DMS 273 (cell line): ENCODE measurements around the gene LILRA2.
"Not testable (repeated sequence)": the region's sequence is repeated elsewhere in the genome, so short reads cannot be mapped to it uniquely, and the experiment has no call there.

Experiments
- DNase-seq: peaks from one replicate; lab custom pipeline; 2025; ENCODE audit not compliant: unreplicated experiment; lab: John Stamatoyannopoulos, UW

Gene LILRA2

DNA sequence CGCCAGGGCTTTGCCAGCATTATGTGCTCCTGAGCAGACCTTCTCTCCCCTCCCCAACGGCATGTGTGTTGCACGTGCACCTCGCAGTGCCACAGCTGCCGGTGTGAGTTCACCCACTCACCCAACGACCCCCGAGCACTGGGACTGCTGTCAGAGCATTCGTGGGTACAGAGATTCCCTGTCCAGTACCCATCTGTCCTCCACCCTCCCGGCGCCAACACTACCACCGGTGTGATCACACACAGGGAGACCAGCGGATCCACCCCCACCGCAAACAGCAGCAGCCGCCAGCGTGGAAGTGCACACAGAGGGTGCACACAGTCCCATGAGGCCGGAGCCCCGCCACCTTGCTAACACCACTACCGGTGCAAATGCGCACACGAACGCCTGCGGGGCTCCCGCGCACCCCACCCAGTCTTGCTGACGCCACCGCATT lies 35.8 kb downstream of the LILRA2 start:
- DNase-seq: no peak

DNA sequence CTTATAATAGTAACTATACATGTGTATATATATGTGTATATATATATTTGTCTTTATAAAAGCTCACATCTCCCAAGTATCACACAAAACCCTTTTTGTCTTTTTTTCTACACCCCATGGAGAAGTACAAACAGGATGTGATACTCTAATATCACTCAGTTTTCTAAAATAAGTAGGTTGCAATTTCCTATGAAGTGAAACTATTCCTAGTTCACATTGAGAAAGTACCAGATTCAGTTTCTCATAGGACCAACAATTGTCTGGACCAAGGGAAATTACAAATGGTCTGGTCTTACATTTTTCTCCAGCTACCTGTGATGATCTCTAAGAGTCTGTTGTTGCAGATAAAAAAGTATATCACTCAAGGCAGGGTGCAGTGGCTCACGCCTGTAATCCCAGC lies 38.8 kb downstream of the LILRA2 start:
- no peak for DNase-seq

GRCh38 chr19:54614726-54615125 lies 41.1 kb downstream of the LILRA2 start:
- DNase-seq: no peak

DNA sequence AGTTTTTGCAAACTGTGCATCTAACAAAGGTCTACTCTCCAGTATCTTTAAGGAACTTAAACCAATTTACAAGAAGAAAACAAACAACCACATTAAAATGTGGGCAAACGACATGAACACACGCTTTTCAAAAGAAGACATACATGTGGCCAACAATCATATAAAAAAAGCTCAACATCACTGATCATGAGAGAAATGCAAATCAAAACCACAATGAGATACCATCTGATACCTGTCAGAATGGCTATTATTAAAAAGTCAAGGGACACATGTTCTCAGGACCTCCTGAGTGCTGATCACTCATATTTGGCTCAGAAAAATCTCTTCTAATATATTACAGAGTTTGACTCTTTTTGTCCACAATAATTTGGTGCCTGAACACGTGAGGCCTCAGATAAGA lies 42.5 kb downstream of the LILRA2 start:
- no peak for DNase-seq

- no peak for DNase-seq
These were observed 43.4 kb downstream of the LILRA2 start for GRCh38 chr19:54616821-54617560.

DNA sequence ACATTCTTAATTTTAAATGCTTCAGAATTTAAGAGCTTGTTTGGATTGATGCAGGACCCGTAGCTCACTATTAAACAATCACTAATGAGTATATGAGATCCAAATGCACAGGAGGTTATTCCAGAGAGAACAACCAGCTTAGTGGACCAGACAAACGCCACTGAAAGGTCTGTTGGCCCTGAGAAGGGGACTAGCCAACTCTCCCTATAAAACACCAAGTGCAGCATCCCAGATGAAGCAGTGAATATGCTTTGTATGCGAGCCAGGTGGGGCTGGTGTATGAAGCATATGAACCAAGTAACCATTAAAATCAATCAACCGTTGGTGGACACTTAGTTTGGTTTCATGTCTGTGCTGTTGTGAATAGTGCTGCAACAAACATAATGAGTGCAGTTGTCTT lies 46.9 kb downstream of the LILRA2 start:
- no peak for DNase-seq

DNA sequence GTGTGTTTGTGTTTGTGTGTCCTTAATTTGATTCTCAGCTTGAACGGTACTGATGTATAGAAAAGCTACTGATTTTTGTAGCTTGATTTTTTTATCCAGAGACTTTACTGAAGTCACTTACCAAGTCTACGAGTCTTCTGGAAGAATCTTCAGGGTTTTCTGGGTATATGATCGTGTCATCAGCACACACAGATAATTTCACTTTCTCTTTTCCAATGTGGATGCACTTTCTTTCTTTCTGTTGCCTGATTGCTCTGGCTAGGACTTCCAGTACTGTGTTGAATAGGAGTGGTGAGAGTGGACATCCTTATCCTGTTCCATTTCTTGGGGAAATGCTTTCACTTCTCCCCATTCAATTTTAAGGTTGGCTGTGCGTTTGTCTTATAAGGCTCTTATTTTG lies 48.8 kb downstream of the LILRA2 start:
- no peak for DNase-seq

DNA sequence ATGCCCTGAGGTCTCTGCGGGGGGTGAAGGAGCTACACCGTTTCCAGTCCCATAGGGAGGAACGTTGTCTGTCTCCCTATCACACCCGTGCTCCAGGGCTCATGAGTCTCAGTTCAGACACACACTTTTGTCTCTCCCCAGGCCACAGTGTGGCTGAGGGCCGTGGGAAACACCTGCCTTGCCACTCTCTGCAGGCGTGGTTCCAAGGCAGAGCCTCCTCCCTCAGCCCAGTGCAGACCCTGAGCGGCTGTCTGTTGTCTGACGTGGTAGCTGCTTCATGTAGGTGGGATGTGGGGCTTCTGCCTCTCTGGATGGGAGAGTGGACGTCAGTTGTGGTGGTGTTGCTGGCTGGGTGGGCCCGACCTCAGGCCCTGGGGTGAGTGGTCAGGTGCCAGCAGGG lies 50.6 kb downstream of the LILRA2 start:
- DNase-seq: not testable (repeated sequence)

GRCh38 chr19:54624934-54625730 lies 51.5 kb downstream of the LILRA2 start:
- DNase-seq: not testable (repeated sequence)

DNA sequence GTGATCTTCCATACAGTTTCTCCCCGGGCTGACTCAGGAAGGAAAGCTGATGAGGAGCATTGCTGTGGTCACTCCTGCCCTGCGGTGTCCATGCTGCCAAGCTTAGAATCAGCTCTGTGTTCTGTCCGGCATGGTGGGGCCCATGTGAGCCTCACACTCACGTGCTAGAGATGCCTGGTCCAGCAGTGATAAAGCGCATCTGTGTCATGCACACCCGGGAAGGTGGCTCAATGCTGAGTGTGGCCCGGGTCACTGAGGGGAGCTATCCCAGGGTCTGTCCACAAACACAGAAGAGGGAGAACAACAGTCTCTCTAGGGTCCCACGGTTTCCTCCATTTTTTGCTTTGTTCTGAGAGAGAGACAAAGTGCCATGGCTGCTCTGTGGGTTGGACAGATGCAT lies 53.2 kb downstream of the LILRA2 start:
- DNase-seq: no peak

DNA sequence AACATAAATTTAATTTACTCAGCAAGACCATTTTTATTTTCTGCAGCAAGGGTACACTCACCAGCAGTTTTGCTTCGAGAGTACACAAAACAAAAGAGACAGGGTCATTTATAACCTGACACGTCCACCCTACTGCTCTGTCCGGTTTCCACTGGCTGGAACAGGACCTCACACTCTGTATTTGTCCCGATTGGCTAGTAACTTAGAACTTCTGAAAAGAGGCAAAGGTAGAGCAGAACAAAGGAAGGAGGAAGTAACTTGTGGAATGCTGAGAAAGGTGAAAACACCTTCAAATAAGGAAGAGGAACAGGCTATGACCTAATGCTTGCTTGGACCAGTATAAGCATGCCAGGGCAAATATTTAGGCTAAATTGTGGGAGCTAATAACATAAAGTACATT lies 54.3 kb downstream of the LILRA2 start:
- not testable (repeated sequence) for DNase-seq

- not testable (repeated sequence) for DNase-seq
These were observed 56.7 kb downstream of the LILRA2 start, which contains the start of gene LILRB1 for GRCh38 chr19:54630262-54630661. TSS of gene LILRB1 (plus strand) at chr19:54630484. CDS start at chr19:54631074, 590 bp downstream.

DNA sequence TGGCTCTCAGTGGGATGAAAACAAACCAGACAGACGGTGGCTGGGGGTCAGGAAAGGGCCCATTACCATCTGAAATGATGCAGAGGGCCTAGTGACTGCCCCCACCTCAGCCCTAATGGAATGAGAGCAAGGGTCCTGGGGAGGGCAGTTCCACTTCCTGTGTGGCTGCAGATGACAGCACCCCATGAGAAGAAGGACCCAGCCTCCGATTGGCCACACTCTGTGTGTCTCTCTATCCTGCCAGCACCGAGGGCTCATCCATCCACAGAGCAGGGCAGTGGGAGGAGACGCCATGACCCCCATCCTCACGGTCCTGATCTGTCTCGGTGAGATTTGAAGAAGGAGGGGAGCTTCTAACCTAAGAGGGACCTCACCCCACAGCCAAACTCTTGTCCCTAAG lies 57.2 kb downstream of the LILRA2 start:
- no peak for DNase-seq

- not testable (repeated sequence) for DNase-seq
These were observed 58.1 kb downstream of the LILRA2 start for GRCh38 chr19:54631489-54632337.

DNA sequence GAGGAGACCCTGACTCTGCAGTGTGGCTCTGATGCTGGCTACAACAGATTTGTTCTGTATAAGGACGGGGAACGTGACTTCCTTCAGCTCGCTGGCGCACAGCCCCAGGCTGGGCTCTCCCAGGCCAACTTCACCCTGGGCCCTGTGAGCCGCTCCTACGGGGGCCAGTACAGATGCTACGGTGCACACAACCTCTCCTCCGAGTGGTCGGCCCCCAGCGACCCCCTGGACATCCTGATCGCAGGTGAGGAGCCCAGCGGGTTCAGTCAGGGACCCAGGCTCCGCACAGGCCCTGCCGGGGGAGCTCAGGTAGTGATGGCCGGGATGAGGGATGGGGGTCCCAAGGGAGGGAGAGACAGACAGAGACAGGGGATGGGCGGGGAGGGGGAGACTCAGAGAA lies 58.9 kb downstream of the LILRA2 start:
- DNase-seq: not testable (repeated sequence)

- DNase-seq: no peak
These were observed 59.8 kb downstream of the LILRA2 start for GRCh38 chr19:54633401-54633800.

DNA sequence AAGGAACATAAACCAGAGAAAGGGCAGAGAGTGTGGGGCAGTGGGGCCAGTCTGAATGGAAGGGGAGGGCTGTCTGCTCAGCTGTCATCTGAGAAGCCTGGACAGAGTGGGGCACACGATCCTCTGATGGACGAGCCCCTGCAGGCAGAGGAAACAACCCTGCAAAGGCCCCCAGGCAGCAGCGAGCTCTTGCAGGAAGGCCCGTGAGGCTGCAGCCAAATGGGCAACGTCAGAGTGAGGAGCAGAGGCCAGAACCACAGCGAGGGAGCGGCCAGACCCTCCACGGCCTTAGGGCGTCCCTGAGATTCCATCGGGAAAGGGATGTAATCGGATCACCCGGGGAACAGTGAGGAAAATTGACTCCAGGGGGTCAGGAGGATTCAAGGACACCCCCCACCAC lies 62.5 kb downstream of the LILRA2 start:
- not testable (repeated sequence) for DNase-seq

DNA sequence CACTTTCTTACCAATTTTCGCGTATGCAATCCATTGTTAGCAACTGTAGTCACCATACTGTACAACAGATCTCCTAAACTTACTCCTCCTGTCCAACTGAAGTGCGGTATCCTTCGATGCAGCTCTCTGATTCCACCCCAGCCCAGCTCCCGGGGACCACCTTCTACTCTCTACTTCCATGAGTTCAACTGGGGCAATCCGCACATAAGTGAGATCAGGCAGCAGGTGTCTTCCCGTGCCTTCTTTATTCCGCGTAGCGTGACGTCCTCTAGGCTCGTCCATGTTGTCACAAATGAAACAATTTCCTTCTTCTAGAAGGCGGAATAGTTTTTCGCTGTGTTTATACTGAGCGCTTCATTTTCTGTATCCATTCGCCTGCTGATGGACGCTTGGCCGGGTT lies 65.1 kb downstream of the LILRA2 start:
- DNase-seq: no peak
